Neuron (in vitro differentiated cells): Measurements from ENCODE around the gene MET.
"Not testable (repeated sequence)": the region's sequence is repeated elsewhere in the genome, so short reads cannot be mapped to it uniquely, and the experiment has no call there.

Source experiments
- H2AFZ ChIP-seq: one replicate; pipeline ENCODE4 v1.6.1; 2013; ENCODE audit warnings: low read depth, mild to moderate bottlenecking, inconsistent platforms, low read length, moderate library complexity
- H3K27me3 ChIP-seq: one replicate; pipeline ENCODE4 v1.6.1; 2013; ENCODE audit warnings: low read length; ENCODE audit not compliant: insufficient read depth
- H3K36me3 ChIP-seq: one replicate; pipeline ENCODE4 v1.6.1; 2013; ENCODE audit warnings: low read length; ENCODE audit not compliant: insufficient read depth
- H3K4me1 ChIP-seq: one replicate; pipeline ENCODE4 v1.6.1; 2013; ENCODE audit warnings: low read length; ENCODE audit not compliant: insufficient read depth
- H3K4me3 ChIP-seq: 2 replicates; pipeline ENCODE4 v1.5.1; 2013; ENCODE audit warnings: mild to moderate bottlenecking, low read length, moderate library complexity
- H3K9me3 ChIP-seq: one replicate; pipeline ENCODE4 v1.6.1; 2013; ENCODE audit warnings: low read length

Gene MET

DNA sequence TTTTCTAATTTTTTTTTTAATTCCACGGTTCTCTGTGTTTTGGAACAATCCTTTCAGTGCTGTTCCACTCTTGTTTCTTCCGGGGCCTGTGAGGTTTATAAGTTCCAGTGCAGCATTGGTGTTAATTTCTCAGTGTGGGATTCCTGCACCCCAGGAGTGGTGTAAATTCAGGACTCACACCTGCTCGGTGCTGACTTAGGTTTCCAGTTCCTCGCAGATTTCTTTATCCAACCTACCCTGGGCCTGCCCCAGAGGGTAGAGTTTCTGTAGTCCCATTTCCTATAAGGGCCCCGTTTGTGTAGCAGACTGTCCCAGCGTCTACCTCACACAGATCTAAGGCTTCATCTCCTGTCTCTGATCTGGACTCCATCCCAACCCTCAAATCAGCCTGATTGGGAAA lies 27.4 kb upstream of the MET start:
- H3K36me3 ChIP-seq, result no peaks in the 10 kb centered on the region
- no peaks in the 10 kb centered on the region for H3K9me3 ChIP-seq
- no peak overlapping the region for H3K4me3 ChIP-seq
- H3K27me3 ChIP-seq, result no peaks in the 10 kb centered on the region
- H2AFZ ChIP-seq, result no peak overlapping the region
- H3K4me1 ChIP-seq, result no peaks in the 10 kb centered on the region

DNA sequence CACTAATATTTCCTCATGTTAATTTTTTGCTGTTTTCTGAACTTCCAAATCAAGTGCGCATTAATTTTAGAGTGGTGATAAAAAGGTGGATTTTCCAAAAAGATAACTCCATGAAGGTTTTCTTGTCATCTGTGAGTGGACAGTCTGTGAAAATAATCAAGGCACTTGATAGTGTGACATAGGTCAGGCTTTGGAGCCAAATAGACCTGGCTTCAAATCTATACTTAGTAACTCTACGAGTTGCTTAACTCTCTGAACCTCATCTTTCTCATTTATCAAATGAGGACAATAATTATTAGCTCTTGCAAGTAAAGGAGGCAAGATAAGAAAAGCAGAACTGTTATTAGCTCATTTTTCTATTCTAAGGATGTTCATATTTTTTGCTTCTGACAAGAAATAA lies 24.7 kb upstream of the MET start:
- H3K9me3 ChIP-seq, result no peaks in the 10 kb centered on the region
- no peaks in the 10 kb centered on the region for H3K4me1 ChIP-seq
- H3K27me3 ChIP-seq, result no peaks in the 10 kb centered on the region
- no peak overlapping the region for H3K4me3 ChIP-seq
- H3K36me3 ChIP-seq, result no peaks in the 10 kb centered on the region
- H2AFZ ChIP-seq, result no peak overlapping the region

- no peaks in the 10 kb centered on the region for H3K4me1 ChIP-seq
- H3K27me3 ChIP-seq, result no peaks in the 10 kb centered on the region
- H2AFZ ChIP-seq, result no peak overlapping the region
- H3K9me3 ChIP-seq, result no peaks in the 10 kb centered on the region
- no peak overlapping the region for H3K4me3 ChIP-seq
- no peaks in the 10 kb centered on the region for H3K36me3 ChIP-seq
Observed at GRCh38 chr7:116647861-116648260, 24.1 kb upstream of the MET start.

- Histone ChIP-seq H3K36me3 (no peaks in the 10 kb centered on the region), H2AFZ (no peak overlapping the region), H3K27me3 (no peaks in the 10 kb centered on the region), H3K4me3 (no peak overlapping the region), H3K4me1 (no peaks in the 10 kb centered on the region), H3K9me3 (no peaks in the 10 kb centered on the region)
Observed at GRCh38 chr7:116650436-116650835, 21.6 kb upstream of the MET start.

DNA sequence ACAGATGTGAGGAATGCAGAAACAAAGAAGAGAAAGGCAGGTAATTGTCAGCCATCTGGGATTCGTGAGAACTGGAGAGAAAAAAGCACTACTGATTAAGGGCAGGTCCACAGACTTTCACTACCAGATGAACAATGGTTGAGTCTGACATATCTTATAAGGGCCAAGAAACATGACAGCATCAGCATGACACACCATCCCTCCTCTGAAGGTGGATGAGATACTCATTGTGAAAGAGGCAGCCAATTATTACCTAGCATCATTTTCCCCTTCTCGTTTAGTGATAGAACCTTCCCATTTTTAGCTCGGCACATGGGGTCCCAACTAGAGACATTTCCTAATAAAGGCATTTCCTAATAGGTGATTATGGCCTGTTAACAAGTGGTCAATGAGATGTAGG lies 19.2 kb upstream of the MET start:
- H3K4me3 ChIP-seq, result no peak overlapping the region
- H3K9me3 ChIP-seq, result no peaks in the 10 kb centered on the region
- H3K4me1 ChIP-seq, result no peaks in the 10 kb centered on the region
- H2AFZ ChIP-seq, result no peak overlapping the region
- H3K36me3 ChIP-seq, result no peaks in the 10 kb centered on the region
- H3K27me3 ChIP-seq, result peaks cover 2% of the 10 kb centered on the region

DNA sequence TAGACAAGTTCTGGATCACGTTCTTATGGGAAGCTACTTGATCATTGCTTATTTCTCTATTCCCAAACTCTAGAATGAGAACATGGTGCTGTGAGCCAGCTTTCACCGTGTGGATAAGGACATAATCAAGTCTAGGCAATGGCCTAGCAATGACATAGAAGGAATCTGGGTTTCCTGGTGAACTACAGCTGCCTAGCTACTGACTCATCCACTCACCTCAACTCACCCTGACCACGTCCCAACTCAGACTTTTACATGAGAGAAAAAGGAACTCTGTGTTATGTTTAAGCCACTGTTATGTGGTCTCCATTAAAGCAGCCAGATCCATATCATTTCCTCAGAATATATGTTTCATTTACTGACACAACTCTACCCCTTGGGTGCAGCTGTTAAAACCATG lies 18.8 kb upstream of the MET start:
- Histone ChIP-seq H3K9me3 (no peaks in the 10 kb centered on the region), H2AFZ (no peak overlapping the region), H3K27me3 (peaks cover 2% of the 10 kb centered on the region), H3K4me3 (no peak overlapping the region), H3K4me1 (no peaks in the 10 kb centered on the region), H3K36me3 (no peaks in the 10 kb centered on the region)

- Histone ChIP-seq H2AFZ (no peak overlapping the region), H3K4me3 (no peak overlapping the region), H3K4me1 (no peaks in the 10 kb centered on the region), H3K36me3 (no peaks in the 10 kb centered on the region), H3K9me3 (no peaks in the 10 kb centered on the region), H3K27me3 (peaks cover 2% of the 10 kb centered on the region)
Observed at GRCh38 chr7:116653646-116654045, 18.4 kb upstream of the MET start.

DNA sequence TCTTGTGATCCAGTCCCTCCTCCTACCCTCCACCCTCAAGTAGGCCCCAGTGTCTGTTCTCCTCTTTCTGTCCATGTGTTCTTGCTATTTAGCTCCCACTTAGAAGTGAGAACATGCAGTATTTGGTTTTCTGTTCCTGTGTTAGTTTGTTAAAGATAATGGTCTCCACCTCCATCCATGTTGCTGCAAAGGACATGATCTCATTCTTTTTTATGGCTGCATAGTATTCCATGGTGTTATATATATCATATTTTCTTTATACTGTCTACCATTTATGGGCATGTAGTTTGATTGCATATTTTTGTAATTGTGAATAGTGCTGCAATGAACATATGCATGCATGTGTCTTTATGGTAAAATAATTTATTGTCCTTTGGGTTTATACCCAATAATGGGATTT lies 12.7 kb upstream of the MET start:
- H3K27me3 ChIP-seq, H3K36me3 ChIP-seq, H3K4me3 ChIP-seq, H2AFZ ChIP-seq, H3K9me3 ChIP-seq, H3K4me1 ChIP-seq: not testable (repeated sequence)

DNA sequence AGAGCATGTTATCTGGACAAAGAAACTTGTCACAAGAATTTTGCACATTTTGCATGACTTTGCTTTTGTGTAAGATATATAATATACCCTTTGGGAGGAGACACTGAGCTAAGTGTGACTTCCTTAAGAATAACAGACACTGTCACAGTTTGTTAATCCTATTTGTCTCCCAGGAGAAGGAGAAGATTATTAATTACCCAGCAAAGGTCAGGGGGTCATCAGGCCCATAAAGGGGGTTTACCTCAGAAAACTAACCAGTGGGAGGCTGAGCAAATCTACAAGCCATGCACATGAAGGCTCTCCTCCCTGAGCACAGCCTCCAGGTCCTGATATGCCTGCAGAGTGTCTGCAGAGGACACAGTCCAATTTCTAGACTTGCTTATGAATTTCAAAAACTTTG lies 10.1 kb upstream of the MET start:
- Histone ChIP-seq H3K4me3 (no peak overlapping the region), H2AFZ (no peak overlapping the region), H3K4me1 (no peaks in the 10 kb centered on the region), H3K9me3 (no peaks in the 10 kb centered on the region), H3K36me3 (no peaks in the 10 kb centered on the region), H3K27me3 (peaks cover 5% of the 10 kb centered on the region)

GRCh38 chr7:116663744-116664143 lies 8.3 kb upstream of the MET start:
- H3K36me3 ChIP-seq, result no peaks in the 10 kb centered on the region
- peaks cover 5% of the 10 kb centered on the region for H3K27me3 ChIP-seq
- no peaks in the 10 kb centered on the region for H3K9me3 ChIP-seq
- no peak overlapping the region for H2AFZ ChIP-seq
- no peaks in the 10 kb centered on the region for H3K4me1 ChIP-seq
- no peak overlapping the region for H3K4me3 ChIP-seq

DNA sequence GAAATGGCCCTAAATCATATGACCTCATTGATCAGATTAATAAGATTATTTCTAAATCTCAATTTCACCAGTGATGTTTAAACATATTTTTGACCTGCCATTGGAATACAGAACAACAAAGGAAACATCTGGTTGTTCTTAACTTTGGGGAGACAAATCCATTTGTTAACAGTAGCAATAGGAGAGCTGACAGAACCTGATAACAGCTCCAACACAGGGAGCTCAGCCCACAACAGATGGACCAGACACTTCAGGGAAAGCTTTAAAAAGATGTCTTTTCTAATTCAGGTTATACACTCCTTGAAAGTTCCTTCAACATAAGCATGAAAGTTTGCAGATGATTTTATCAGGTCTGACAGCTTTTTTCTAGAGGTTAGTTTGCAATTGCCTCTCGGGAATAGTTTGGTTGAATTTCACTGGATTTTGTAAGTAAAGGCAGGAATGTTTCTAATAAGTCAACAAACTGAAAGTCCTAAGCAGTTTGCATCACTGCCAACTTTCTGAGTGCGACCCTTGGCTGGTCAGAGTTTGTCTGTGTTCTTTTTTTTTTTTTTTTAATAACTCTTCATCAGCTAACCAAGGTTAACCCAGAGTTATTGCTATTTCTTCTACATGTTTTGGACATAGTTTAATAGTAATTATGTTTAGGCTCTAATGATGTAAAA lies 6.5 kb upstream of the MET start:
- Histone ChIP-seq H3K9me3 (no peaks in the 10 kb centered on the region), H3K27me3 (peaks cover 7% of the 10 kb centered on the region), H3K36me3 (no peaks in the 10 kb centered on the region), H3K4me3 (no peak overlapping the region), H3K4me1 (no peaks in the 10 kb centered on the region), H2AFZ (no peak overlapping the region)

- no peaks in the 10 kb centered on the region for H3K9me3 ChIP-seq
- H3K4me1 ChIP-seq, result peaks cover 11% of the 10 kb centered on the region
- H3K36me3 ChIP-seq, result no peaks in the 10 kb centered on the region
- no peak overlapping the region for H3K4me3 ChIP-seq
- peaks cover 40% of the 10 kb centered on the region for H3K27me3 ChIP-seq
- no peak overlapping the region for H2AFZ ChIP-seq
Observed at GRCh38 chr7:116669769-116670168, 2.2 kb upstream of the MET start.

- Histone ChIP-seq H3K4me3 (no peak overlapping the region), H3K27me3 (peaks cover 40% of the 10 kb centered on the region), H3K4me1 (peaks cover 11% of the 10 kb centered on the region), H3K36me3 (no peaks in the 10 kb centered on the region), H2AFZ (no peak overlapping the region), H3K9me3 (no peaks in the 10 kb centered on the region)
Observed at GRCh38 chr7:116670409-116671015, 1.5 kb upstream of the MET start.

DNA sequence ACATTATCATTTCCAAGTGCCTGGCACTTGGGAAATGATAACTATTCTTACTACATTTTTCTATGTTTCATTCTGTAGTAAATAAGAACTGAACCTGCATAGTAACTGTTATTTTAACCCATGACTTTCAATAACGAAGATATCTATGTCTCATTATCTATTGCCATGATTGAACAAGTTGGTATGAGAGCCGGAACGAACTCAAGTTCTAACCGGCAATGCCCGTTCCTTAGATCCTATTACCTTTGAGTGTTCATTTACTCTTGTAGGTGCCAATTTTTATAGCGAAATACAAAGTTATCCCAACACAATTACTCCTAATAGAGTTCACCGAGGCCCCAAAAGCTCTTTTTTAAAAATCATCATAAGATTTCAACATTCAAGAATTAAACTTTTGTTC lies 885 bp upstream of the MET start:
- H3K4me1 ChIP-seq, result peaks cover 11% of the 10 kb centered on the region
- no peak overlapping the region for H3K4me3 ChIP-seq
- H2AFZ ChIP-seq, result no peak overlapping the region
- peaks cover 40% of the 10 kb centered on the region for H3K27me3 ChIP-seq
- H3K9me3 ChIP-seq, result no peaks in the 10 kb centered on the region
- H3K36me3 ChIP-seq, result no peaks in the 10 kb centered on the region
